Mammary epithelial cell (primary cell): ENCODE results near the gene PAX1.

Source experiments
- CTCF ChIP-seq, 2 donors: IDR thresholded peaks in 1 of 2; conservative IDR thresholded peaks in 1 of 2; 2 replicates each; pipeline ENCODE4 v1.5.1; 2011 to 2012; ENCODE audit warnings: inconsistent platforms in 2 of 2, low read length in 2 of 2, mild to moderate bottlenecking in 2 of 2, control low read depth in 1 of 2, low read depth in 1 of 2; ENCODE audit not compliant: insufficient read depth in 1 of 2; ENCODE audit errors: extremely low read depth in 1 of 2
- EZH2 ChIP-seq: IDR thresholded peaks from 2 replicates; pipeline ENCODE4 v1.6.1; 2012; ENCODE audit warnings: low read length, inconsistent platforms, borderline replicate concordance

- TF ChIP-seq CTCF (conservative IDR thresholded peaks at IDR 0.05 in 1 of 2, IDR thresholded peaks at IDR 0.05 in 1 of 2; ENCODE audit: extremely low read depth in 1 of 2, insufficient read depth in 1 of 2, low read depth in 1 of 2, low read length in 2 of 2) (no peak), EZH2 (no peak)
Measured at GRCh38 chr20:21681234-21681921, 24.1 kb upstream of the PAX1 start.
